HG03095 (cell line): Measurements from ENCODE around the gene EVI5L.
"Not testable (repeated sequence)": the region's sequence is repeated elsewhere in the genome, so short reads cannot be mapped to it uniquely, and the experiment has no call there.

ENCODE experiments used
- ATAC-seq: cut with Tn5 transposase; IDR thresholded peaks from one replicate; pipeline ENCODE4 v1.9.1; 2021; ENCODE audit warnings: moderate library complexity; ENCODE audit not compliant: unreplicated experiment

EVI5L gene

DNA sequence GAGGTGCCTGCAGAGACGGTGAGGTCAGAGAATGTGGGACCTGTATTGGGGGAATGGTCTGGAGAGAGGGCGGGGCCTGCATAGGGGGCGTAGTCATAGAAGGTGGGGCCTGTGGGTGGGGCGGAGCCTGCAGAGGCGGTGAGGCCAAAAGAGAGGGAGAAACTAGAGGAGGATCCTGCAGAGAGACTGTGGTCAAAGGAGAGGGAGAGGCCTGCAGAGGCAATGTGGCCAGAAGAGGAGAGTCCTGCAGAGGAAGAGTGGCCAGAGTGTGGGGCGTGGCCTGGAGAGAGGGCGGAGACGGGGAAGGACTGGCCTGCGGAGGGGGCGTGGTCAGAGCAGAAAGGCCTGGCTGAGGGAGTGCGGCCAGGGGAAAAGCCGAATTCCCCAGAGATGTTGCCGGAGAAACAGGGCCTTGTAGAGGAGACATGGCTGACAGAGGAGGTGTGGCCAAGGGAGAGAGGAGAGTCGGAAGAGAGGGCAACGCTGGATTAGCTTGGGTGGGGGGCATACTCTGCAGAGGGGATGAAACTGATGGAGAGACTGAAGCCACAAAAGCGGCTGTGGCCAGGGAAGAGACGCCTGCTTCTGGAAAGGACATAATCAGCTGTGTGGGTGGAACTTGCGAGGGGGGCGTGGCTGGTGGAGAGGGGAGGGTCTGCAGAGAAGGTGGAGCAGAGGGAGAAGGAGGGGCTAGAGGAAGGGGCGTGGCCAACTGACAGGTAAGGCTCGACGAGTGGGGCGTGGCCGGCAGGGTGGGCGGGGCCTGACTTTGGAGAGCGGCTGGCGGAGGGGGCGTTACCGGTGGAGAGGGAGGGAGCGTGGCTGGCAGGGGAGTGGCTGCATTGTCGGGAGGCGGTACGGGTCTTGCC, 41.7 kb downstream of the EVI5L start:
- ATAC-seq = no peak

GRCh38 chr19:7872306-7873204, 42.5 kb downstream of the EVI5L start:
- no peak for ATAC-seq

DNA sequence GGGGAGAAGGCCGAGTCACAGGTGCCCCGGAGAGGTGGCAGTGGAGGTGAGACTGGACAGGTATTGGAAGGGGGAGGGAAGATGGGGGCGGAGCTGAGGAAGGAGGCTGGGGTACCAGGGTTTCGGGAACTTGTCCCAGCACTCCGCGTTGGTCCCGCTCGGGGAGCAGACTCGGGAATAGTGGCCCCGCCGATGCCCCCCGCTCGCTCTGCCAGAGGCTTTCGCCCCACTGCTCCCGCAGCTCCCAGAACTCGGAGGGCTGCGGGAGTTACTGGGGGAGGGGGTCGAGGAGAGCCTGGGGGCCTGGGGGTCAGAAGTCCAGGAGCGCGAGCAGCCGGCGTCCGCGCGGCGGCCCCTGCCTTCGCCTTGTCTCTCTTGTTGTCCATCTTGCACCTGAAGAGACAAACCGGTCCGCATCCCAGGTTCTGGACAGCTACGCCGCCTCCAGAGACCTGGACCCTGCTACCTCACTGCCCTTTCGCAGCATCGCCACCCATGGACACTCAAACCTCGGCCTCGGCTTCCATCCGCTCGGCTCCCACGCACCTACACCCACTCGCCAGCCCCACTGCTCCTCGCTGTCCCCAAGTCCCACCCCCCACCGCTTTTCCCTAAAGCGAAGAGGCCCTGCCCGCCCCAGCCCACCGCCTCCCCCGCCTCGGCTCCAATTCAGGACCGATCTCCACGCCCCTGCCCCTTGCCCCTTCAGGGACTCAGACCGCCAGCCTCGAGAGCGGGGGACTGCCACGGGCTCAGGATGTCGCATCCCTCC, 43.5 kb downstream of the EVI5L start:
- no peak for ATAC-seq

DNA sequence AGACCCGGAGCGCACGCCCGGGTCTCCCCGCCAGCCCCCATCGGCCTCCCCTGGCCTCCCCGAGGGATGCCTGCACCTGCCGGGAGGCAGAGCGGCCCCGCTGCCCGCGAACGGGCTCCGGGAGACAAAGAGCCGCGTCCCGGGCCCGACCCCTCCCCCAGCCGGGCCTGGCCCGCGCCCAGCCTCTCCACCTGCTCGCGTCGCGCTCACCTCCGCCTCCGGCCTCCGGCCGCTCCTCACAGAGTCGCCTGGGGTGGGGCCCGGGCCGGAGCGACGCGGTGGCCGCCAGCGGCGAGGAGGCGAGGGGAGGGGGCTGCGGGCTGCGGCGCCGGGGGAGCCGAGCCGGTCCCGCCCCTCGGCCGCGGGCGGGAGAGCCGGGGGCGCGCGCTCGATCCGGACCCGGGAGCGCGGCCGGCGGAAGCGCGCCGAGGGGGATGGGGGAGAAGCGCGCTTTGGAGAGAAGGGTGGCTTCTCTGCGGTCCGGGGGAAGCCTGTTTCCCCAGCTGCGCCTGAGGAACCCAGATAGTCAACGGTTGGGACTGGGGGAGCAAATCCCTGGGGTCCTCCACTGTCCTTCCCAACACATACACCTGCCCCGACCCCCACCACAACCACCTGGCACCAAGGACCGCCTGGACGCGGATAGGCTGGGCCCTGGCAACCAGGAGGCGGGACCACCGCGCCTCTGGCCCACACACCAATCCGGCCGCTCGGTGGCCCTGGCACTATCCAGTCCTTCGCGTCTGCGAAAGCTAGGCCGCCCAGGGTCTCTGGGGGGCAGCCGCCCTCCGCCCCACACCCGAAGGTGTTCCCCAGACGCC, 44.3 kb downstream of the EVI5L start, which contains the start of gene PRR36:
Gene PRR36, minus strand, starts transcription at position 315 of the 821 bp plus-strand sequence. CDS start 701 bp downstream, outside the sequence.
- ATAC-seq = no peak

- no peak for ATAC-seq
Measured at GRCh38 chr19:7874897-7875273, 44.9 kb downstream of the EVI5L start.

- ATAC-seq = no peak
Measured at GRCh38 chr19:7877249-7877836, 47.3 kb downstream of the EVI5L start.

DNA sequence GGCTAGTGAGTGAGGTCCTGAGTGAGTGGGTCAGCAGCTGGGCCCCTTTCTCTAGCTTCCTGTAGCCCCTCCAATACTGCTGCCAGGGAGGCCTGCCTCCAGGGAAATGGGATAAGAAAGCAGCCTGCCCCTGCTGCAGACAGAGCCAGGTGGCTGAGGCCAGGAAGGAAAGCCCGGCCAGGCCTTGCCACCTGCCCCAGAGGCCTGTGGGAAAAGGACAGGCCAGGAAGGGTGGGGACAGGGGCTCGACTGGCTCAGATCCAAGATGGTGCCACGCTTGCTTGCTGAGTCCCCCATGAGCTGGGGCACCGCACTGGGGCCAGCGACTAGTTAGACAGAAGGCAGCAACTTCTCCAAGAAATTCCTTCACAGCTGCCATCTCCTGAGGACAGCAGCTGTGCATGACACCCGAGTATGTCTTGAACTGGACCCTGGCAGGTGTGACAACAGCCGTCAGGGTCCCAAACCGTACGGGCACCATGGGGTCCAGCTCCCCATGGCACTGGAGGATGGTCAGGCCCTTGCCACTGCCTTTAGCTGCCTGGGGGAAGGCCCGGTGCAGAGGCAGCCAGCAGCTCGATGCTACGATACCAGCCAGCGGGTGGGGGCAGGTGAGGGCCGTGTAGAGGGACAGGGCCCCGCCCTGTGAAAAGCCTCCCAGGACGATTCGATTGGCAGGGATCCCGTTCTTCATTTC, 49.2 kb downstream of the EVI5L start:
- ATAC-seq = no peak

DNA sequence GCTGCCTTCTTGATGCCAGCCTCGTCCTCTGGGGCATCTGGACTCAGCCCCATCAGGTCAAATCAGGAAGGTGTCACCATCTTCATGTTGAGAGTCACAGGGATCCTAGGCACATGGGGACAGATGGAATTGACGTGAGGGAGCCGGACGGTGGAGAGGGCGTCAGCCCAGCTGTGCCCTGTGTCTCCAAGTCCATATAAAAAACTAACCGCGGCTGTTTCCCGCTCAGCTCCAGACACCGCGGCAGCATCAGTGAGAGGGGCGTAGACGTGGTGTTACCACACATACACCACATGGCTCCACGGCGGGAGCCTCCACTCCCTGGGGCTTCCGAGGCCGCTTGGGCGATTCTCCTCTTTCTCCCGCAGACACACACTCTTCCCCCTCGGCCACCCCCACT, 49.8 kb downstream of the EVI5L start:
- no peak for ATAC-seq

DNA sequence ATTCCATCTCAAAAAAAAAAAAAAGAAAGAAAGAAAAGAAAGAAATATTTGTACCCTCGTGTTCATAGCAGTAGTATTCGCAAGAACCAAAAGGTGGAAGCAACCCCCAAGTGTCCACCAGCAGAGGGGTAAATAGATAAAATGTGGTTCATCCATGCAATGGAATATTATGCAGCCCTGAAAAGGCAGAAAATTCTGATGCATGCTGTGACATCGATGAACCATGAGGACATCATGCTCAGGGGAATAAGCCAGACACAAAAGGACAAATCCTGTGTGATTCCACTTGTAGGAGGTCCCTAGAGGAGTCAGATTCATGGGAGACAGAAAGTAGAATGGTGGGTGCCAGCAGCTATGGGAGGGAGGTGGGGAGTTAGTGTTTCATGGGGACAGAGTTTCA, 51.9 kb downstream of the EVI5L start:
- ATAC-seq = no peak

- no peak for ATAC-seq
Measured at GRCh38 chr19:7883105-7883504, 53.1 kb downstream of the EVI5L start.

GRCh38 chr19:7883796-7884570, 54.0 kb downstream of the EVI5L start:
- ATAC-seq = no peak

GRCh38 chr19:7885818-7886217, 55.8 kb downstream of the EVI5L start:
- ATAC-seq = no peak

DNA sequence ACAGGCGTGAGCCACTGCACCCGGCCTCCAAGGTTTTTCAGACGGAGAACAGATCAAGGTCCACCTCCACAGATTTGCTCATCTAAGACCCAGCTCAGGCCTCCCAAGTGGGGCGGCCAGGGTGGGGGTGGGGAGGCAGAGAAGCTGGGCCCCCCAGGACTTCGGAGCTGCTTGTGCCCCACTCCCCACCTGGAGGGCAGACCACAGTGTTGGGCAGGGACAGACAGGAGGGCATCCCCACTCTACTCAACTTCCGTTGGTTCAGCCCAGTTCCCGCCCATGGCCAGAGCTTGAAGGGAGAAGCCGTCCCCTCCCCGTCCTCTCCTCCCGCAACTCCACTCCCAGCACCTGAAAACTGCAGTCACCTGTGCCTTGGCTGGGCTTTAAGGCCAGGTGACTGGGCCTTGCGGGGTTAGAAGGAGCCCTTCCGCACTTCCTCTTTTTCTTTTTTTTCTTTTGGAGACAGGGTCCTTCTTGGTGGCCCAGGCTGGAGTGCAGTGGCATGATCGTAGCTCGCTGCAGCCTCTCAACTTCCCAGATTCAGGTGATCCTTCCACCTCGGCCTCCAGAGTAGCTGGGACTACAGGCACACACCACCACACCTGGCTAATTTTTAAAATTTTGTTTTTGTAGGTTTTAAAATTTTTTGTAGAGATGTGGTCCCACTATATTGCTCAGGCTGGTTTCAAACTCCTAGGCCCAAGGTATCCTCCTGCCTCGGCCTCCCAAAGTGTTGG, 57.6 kb downstream of the EVI5L start:
- no peak for ATAC-seq

DNA sequence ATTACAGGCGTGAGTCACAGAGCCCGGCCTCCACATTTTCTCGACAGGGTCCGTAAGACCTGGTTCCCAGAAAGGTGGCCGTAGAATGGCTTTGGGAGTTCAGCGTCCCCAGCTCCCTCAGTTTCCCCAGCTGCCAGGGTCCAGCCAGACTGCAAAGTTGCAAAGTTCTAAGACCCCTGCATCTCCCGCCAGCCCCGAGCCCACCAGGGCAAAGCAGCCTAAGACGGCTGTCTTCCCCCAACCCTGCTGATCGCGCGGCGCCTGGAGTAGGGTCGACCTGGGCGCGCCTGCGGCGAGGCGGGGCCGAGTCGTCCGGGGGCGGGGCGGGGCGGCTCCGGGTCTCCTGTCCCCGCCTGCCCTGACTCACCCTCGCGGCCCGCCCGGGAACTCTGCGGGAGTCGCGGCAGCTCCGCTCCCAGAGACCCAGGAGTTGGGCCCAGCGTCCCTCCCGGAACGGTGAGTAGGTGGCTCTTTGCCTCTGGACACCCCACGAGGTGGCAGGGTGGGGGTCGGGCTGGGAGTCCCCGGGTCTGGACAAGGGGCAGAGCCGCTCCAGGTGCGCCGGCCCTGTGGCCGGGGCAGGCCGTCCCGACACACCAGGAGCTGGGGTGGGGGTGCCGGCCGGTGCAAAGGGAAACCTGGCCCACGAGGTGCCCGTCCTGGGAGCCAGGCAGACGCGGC, 58.3 kb downstream of the EVI5L start, which contains the start of gene LRRC8E:
Gene LRRC8E, plus strand, starts transcription at position 366 of the 681 bp plus-strand sequence. CDS start 7,094 bp downstream, outside the sequence.
- no peak for ATAC-seq

DNA sequence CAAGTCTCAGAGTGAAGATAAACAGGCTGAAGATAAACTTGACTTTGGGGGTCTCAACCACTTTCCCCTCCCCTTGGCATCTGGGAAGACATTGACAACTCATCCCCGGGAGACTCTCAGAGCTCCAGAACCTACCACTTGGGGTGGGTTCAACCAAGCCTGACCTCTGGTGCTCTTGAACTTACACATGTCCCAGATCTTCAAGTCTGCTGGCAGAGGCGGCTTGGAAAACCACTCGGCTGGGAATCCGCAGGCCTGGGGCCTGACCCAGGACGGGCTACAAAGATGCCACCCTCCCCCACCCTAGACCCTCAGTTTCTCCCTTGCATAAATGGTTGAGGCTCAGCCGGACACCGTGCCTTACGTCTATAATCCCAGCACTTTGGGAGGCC, 58.8 kb downstream of the EVI5L start:
- ATAC-seq = no peak

GRCh38 chr19:7893362-7894101, 63.5 kb downstream of the EVI5L start:
- ATAC-seq = not testable (repeated sequence)
